Stimulated activated CD8-positive, alpha-beta memory T cell treated with anti-CD3 and anti-CD28 coated beads, Interleukin-15, amount 100 ng/mL, for 48 hours (primary cell): ENCODE data around the gene RAB15.

Experiments
- DNase-seq, 2 donors: peaks; one replicate each; pipeline ENCODE4 v3.0.0-alpha.2; 2020; ENCODE audit warnings: low read depth in 2 of 2

RAB15 gene

DNA sequence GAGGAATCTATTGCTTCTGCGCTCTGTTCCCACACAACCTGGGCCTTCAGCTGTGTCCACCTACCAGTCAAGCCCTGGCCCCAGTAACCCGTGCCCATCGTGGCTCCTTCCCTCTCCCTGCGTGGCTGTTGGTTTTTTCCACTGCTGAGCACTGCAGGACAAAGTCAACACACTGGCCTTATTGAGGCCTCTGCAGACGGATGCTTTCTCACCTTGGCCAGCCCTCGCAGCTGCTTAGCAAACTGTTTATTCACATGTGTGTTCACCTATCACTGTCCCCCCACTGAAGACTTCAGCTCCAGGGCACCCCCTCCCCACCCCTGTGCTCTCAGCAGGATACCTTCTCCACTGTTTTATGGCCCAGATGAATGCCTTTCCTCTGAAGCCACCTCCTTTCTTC lies 16.8 kb downstream of the RAB15 start:
- no peak for DNase-seq

DNA sequence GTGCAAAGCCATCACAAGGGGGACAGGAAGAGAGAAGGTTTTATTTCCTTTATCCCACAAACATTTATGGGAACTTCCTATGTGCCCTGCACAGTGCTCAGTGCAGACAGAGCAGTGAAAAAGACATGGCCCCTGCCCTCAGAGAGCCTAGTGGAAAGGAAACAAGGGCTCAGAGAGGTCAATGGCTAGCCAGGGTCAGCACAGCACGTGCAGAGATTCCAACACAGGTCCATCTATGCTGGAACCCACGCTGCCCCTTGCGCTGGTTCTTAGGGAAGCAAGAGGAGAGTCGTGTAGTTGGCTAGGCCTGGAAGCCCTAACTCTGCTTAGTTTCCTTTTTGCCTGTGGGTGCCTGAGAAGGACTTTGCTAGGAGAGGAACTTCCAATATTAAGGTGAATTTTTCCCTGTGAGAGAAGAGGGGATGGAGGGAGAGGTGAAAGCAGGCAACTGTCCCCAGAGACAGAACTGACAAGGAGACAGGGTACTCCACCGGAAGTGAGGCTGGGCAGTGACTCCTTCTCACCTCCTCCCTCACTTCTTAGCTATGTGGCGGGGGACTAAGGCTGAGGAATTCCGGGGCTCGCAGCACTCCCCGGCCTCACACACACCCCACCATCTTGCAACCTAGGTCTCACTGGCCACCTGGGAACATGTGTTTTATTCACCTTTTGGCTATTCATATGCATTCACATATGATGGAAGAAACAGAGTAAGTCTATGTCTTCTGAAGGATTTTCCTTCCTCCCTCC lies 17.5 kb downstream of the RAB15 start:
- DNase-seq: no peak

DNA sequence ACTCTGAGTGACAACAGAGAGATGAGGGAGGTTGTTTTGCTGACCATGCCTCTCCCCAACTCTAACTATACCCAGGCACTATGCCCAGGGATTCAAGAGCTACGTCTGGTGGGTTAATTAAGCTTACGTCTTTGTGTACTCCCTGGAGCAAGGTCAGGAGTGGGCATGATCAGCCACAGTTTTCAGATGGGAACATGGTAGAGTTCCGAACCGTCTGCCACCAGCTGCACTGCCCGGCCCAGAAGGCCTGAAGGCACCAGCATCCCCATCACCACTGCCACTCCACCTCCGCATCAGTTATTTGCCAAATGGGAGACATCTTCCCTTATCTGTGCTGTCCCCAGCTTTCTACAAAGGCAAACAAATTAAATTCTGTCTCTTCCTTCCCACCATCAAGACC lies 18.5 kb downstream of the RAB15 start:
- no peak for DNase-seq

DNA sequence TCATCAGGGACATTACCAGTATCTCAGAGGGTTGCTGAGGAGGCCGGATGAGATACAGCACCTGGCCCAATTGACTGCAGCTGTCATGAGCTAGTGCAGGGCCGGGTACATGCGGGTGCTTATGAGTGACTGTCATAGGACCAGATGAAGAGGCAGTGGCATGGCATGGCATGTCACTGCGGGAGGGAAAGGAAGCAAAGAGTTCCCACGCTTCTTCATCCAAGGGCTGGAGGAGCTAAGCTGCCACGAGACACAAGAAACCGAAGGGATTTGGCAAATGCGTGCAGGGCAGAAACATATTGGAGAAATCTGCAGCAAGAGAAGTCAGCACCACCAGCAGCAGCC lies 18.9 kb downstream of the RAB15 start:
- no peak for DNase-seq

DNA sequence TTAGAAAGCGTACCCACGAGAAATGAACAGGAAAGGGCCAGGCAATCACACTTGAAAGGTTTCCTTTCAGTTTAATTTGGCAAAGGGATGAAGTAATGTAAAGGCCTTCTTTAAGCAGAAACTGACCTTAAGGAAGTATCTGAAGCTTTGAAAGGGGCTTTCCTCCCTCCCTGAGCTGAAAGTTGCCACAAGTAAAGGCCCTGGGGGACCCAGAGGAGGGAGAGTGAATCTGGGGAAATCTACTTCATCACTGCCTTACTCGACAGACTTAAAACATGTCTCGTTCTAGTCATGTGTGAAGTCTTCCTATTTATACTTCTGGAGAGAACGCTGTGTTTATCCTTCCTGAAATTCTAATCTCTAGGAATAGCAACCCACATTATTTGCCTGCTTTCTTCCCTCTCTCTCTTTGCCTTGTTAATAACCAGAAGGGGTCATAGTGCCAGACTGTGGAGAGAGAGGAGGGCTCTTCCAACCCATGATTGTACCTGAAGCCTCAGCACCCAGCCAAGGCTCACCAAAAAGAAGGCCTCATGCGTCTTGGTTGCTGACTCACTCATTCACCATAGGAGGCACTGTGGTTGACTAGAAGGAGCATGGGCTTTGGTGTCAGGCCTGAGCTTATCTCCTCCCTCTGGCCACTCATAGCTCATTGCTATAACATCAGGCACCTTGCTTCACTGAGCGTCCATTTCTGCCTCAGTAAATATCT lies 19.4 kb downstream of the RAB15 start:
- DNase-seq: no peak

DNA sequence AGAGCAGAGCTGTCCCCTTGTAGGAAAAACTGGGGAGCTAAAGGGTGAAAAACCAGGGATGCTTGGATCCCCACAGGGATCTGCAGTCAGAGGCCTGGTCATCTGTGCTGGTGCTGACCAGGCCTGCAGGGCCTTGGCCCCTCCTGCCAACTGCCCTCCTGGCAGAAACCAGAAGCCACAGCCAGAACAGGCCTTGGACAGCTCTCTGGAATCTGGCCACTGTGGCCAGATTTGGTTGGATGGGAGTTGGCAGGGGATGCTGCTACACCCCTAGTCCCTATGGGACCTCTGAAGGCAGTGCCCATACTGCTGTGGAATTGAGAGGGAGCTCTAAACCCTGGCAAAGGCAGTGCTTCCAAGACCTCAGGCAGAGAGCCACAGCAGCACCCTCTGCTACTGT lies 20.4 kb downstream of the RAB15 start:
- DNase-seq: no peak

DNA sequence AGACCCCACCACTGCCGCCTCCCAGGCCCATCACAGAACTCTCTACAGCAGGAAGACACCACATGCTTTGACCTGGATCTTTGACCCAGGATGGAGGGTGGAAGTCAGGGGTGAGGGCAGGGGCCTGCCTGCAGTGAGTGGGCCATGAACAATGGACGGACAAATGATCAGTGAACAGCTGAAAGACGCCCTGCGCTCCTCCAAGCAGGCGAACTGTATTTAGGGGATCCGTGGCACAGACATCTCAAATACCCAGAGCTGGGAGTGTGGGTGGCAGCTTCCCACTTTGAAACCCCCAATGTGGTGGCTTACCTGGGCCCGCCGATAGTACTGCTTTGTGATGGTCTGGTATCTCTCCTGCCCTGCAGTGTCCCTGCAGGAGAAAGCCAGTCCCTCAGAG lies 20.8 kb downstream of the RAB15 start:
- no peak for DNase-seq

DNA sequence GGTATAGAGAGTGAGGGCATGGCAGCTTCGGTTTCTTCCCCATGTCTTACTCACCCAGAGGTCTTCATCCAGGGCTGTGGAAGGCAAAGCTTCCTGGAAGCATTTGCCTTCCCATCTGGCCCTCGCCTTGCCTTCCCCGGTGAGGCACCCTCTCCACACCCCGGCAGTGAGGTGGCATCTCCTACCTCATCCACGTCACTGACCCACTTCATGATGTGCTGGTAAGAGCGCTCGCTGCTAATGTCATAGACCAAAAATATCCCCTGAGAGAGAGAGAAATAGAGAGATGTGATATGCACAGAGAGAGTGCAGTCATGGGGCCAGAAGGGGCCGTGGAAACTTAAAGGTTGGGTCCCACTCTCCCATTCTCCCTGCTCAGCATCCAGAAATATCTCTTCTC lies 21.2 kb downstream of the RAB15 start:
- no peak for DNase-seq

DNA sequence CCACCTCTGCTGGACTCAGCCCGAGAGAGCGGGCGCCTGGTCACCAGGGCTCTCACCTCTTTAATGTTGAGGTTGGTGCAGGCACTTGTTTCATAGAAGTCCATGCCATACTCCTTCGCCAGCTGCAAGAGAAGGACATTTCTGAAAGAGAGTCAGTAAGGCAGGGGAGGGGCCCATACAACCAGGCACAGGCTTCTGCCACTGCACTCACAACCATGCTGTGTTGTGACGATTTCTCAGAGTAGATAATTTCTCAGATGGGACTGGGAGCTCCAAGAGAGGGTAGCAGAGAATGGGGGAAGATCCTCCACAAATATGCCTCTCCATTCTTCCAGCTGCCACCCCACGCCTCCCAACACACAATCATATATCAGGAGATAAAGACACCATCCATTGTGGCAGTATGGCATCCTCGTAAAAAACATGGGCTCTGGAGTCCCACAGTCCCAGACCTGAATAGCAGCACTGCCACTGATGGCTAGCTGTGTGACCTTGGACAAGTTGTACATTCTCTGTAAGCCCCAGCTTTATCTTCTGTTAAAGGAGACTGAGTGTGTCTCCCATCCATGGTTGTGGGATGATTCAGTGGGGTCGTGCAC lies 23.4 kb downstream of the RAB15 start:
- DNase-seq: no peak

DNA sequence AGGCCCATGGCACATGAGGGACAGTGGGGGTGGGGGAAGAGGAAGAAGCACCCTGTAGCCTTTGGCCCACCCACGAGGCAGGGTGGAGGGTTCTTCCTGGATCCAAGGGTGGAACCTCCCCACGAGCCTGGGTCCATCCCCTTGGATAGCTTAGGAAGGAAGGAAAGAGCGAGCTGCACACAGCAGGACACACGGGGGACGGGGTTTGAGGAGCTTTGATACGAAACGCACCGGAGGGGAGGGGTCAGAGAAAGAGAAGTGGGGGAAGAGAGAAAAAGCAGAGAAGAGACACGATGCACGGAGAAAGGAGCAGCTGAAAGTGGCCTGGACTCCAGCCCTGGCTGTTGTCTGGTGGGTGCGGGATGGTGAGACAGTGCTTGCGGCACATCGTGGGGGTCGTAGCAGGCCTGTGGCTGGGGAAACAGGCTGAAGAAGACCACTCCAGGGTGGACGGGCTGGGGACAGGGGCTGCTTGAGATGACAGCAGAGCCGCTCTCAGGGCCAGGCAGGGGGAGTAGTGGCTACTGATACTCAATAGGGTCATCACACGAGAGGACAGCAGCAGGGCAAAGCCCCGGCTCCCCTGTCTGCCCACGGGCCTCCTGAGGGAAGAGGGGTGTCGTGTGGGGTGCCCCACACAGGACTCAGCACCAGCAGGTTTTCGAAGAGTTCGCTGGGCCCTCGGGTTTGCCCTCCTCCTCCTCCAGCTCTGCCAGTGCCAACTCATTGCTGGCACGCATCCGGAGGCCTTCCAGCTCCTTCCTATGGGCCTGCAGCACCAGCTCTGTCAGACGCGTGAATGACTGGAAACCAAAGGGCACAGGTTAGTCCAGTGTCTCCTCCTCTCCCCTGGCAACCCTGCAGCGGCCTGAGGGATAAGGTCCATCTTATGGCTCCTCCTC lies 24.2 kb downstream of the RAB15 start:
- DNase-seq: no peak

DNA sequence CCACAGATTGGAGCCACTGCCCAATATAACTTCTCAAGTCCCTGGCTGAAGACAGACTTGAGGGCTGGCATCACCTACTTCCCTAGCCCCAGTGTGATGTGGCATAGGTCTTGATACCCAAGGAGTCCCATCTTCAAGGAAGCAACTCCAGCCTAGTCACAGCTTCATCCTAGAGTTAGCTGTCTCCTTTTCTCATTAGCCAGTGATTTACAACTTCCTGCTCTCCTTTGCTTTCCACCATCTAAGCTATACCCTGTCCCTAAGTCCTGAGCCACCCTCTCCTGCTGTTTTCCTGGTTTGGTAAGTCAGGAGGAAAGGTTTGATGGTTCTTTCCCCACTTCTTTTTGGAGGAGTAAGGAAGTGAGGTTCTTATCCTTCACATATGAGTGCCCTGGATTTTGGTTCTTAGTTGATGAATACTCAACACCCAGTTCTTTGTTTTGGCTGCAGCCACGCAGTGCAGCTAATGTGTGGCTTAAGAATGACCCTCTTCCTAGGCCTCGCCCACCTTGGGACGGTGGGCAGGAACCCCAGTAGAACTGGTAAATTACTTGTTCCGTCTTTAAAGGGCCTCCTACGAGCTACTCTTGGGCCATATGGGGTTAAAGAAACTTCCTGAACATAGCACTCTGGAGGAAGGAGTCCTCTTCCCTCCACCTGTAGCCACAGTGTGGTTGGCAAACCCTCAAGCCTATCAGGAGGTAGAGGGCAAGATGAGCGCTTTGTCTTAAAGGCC lies 25.7 kb downstream of the RAB15 start:
- DNase-seq: no peak

DNA sequence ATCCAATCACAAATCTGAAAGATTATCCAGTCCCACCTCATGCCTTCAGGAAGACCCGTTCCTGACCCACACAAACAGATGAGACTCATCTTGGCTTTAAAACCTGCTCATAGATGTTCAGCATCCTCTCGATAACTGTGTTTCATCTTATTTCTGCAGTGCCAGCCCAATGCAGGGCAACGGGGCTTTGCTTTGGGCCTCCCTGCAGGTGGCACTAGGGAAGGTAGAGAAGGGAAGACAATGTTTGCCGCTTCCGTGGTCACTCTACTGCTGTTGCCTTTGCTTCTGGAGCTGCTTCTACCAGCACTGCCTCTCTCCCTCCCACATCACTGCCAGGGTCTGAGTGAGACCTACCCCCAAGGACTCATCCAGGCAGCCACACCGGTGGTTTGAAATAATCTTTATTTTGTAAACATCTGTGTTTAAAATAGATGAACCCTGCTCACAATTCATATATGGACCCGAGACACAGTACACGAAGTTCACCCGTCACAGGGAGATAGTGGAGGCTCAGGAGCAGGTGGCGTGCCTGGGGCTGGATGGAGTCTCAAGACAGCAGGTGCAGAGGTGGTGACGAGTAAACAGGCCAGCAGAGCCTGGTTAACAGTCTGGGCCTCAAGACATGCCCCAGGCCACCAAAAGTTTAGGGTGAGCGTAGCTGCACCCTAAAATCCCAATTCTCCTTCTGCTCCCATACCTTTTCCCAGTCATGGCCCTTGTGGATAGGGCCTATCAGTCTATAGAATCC lies 26.5 kb downstream of the RAB15 start:
- DNase-seq: no peak

DNA sequence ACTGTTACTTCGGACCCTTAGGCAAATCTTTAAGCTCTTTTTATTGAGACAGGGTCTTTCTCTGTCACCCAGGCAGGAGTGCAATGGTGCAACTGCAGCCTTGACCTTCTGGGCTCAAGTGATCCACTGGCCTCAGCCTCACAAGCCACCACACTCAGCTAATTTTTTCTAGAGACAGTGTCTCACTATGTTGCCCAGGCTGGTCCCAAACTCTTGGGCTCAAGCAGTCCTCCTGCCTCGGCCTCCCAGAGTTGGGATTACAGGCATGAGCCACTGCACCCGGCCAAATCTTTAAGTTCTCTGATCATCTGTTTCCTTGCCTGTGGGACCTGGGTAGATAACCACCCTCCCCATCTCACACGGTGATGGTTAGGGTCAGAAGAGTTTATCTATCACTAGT lies 27.3 kb downstream of the RAB15 start:
- DNase-seq: no peak

DNA sequence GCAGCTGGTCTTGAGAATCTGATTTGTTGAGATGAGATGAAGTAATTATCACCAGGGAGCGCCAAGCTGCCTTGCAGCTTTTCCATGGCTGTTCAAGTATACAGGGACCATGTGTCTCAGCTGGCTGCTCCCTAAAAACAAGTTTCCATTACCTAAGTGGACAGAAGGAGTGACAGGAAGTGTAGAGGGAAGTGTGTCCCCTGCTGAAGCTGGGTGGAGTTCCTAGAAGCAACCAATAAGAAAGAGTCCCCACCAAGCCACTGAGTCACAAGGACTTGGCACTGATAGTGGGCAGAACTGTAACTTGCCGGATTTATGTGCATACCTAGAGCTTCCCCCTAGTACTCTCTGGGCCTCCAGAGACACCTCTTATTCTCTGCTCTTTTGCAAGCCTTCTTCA lies 28.1 kb downstream of the RAB15 start:
- no peak for DNase-seq

DNA sequence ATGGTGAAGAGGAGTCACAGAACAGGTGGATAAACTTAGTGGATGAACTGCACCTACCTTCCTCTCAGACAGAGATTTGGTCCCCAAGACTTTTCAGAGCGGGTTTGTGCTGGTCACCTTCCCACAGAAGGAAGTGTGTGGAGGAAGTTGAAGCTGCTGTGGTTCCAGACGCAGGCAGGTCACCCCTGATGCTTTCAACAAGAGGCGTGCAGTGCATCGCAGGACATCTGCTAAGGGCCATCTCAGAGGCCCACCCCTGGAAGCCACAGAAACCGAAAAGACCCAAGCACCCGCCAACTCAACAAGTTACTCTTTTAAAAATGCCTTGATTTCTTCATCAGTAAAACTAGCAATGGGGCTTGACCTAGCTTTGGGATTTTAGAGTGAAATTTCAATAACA lies 28.6 kb downstream of the RAB15 start:
- no peak for DNase-seq

DNA sequence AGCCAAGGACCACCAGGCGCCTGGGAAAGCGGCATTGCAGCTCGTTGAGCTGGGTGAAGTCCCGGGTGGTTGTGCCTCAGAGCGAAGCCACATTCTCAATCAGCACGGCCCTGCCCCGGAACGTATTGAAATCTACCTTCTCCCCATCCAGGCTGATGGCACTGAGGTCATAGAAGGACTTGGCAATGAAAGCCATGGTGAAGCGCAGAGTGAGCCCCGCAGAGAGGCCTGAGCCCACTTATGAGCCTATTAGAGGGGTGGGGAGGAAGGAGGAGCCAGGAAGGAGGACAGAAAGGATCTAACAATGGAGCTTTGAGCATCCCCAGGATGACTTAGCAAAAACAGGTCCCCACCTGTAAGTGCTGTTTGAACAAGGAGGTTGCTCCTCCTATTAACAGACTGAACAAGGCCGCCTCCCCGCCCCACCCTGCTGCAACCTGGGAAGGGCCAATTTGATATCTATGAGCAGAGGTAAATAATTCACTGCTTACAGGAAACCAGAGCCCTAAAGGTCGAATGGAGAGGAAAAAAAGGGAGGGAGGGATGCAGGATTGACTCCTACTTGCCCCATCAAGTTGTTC lies 29.5 kb downstream of the RAB15 start, which contains the start of gene GPX2:
GPX2 (minus strand) TSS at position 215 of the 581 bp plus-strand sequence; CDS start at position 196, 19 bp downstream.
- no peak for DNase-seq

DNA sequence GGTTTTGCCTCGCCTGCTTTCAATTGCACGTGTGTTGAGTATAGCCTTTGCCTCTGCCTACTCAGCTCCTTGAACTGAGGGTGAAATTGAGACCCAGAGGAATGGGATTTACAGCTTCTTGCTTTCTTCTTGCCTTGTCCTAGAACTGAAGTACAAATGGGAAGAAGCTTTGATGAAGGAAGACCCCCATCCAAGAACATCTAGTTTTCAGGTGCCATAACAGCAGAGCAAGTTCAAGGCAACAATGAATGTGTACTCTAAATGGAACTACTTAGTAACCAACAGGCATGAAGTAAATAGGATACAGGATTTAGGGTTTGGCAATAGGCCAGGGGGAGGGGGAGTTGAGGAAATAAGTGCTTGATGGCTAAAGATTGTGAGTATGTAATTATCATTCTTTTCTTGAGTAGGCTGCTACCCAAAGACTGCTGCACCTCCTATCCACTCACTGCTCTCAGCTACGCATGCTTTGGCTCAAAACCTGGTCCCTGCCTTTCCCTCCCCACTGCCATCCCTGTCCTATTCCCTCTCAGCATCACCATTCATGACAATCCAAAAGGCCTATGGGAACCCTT lies 31.7 kb downstream of the RAB15 start:
- DNase-seq: no peak

DNA sequence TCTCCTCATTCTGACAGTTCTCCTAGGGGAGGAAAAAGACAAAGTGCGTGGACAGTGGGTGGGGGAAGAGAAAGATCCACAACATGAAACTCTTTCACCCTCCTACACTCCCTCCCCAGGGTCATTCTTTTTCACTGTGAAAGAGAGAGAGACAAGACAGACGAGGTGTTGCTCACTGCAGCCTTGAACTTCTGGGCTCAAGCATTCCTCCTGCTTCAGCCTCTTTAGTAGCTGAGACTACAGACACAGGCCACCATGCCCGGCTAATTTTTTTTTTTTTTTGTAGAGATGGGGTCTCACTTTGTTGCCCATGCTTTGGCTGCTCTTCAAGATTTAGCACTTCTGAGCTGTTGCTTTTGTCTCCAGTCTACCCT lies 32.3 kb downstream of the RAB15 start:
- no peak for DNase-seq

DNA sequence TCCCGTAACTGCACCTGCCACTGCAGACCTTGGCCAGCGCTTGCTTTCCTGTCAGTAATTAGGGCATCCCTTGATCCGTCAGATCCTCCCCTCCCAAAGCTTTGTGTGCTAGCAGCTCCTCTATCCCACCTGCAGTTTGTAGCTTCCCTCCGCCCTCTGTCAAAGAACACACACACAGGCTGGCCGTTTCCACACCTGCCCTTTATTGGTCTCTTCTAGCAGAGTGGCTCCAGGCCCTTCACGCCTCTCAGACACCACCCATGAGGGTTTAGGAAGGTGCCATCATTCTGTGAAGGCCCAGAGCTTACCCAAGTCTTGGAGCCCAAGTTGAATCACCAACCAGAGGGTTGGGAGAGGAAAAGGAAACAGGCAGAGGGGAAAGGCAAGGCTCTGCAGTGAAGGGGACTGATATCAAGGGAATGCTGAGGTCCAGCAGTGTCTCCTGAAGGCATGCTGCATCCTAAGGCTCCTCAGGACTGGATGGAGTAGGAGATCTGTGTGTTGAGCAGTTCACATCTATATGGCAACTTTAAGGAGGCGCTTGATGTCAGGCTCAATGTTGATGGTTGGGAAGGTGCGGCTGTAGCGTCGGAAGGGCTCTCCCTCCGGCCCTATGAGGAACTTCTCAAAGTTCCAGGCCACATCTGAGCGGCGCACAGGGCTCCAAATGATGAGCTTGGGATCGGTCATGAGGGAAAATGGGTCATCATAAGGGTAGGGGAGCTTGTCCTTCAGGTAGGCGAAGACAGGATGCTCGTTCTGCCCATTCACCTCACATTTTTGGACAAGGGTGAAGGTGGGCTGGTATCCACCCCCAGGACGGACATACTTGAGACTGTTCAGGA lies 32.9 kb downstream of the RAB15 start:
- no peak for DNase-seq
